ENCODE results near the gene NTM. TPM values are rescaled to one million over a fixed set of nuclear protein-coding genes. Genes with fewer than 3 reads are reported as not detected.

NTM gene
- total RNA-seq, 2 donors from 2014 or later = 1.7 to 3.6 TPM

DNA sequence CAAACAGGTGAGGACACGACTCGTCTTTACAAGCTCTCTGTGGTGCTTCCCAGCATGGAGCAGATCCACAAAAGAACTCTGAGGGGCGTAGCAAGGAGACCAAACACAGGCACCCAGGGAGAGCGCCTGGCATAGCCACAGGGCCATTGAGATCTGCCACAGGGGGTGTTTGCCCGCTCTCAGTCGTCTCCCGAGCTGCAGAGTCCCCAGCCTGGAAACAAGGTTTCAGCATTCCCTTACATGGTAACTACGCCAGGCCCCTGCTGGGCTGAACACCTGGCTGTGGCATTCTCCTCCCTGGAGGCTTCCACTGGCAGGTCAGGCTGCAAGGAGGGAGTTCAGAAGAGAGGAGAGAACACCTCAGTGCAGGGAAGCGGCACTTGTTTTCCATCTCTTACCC, 962.1 kb downstream of the NTM start:
- Mint-ChIP-seq H3K27ac (no peak overlapping the region), H3K27me3 (ENCODE audit: insufficient read depth) (peaks cover 33% of the 10 kb centered on the region), H3K36me3 (ENCODE audit: low read depth) (no peaks in the 10 kb centered on the region), H3K9me3 (no peaks in the 10 kb centered on the region), H3K4me3 (no peak overlapping the region), H3K4me1 (peaks cover 22% of the 10 kb centered on the region)
- no peaks in the 10 kb centered on the region for H3K9me3 ChIP-seq (ENCODE audit: control insufficient read depth, low read length)
- peaks cover 15% of the 10 kb centered on the region for H3K27me3 ChIP-seq (ENCODE audit: control insufficient read depth, insufficient read depth, low read length, poor library complexity, severe bottlenecking)
- no peak overlapping the region for H3K9ac ChIP-seq (ENCODE audit: extremely low read depth, low read length, poor library complexity, severe bottlenecking)
- DNase-seq = peak; percentile 75
- H3K4me3 ChIP-seq (ENCODE audit: low read length) = no peak overlapping the region
- H3K27ac ChIP-seq (ENCODE audit: low read depth, low read length) = no peak overlapping the region
- TF ChIP-seq CTCF (conservative IDR thresholded peaks at IDR 0.05) = no peak
- no peaks in the 10 kb centered on the region for H3K4me1 ChIP-seq (ENCODE audit: control insufficient read depth, insufficient read depth, low read length)
- WGBS, 2 experiments (ENCODE audit: insufficient coverage in 1 of 2, insufficient read length in 1 of 2) = 61 to 76% methylated on average over 8 to 9 of the region's 9 CpGs
- no peaks in the 10 kb centered on the region for H3K36me3 ChIP-seq (ENCODE audit: control insufficient read depth, insufficient read depth, low read length)

DNA sequence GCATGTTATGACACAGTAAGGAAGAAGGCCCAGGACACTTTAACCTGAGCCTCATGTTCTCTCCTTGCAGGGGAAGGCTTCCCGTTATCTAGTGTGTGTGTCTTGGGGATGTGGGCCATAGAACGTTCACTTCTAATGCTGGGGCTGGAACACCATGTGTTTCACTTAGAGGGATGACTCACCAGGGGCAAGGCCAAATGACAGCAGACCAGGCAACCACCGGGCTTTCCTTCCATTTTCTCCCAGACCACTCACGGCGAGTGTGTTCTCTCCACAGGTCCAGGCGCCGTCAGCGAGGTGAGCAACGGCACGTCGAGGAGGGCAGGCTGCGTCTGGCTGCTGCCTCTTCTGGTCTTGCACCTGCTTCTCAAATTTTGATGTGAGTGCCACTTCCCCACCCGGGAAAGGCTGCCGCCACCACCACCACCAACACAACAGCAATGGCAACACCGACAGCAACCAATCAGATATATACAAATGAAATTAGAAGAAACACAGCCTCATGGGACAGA, 964.4 kb downstream of the NTM start:
- no peak overlapping the region for H3K27ac Mint-ChIP-seq
- Histone ChIP-seq H3K9ac (ENCODE audit: extremely low read depth, low read length, poor library complexity, severe bottlenecking) (no peak overlapping the region), H3K4me3 (ENCODE audit: low read length) (no peak overlapping the region), H3K27ac (ENCODE audit: low read depth, low read length) (no peak overlapping the region), H3K27me3 (ENCODE audit: control insufficient read depth, insufficient read depth, low read length, poor library complexity, severe bottlenecking) (peaks cover 9% of the 10 kb centered on the region), H3K36me3 (ENCODE audit: control insufficient read depth, insufficient read depth, low read length) (no peaks in the 10 kb centered on the region), H3K9me3 (ENCODE audit: control insufficient read depth, low read length) (no peaks in the 10 kb centered on the region), H3K4me1 (ENCODE audit: control insufficient read depth, insufficient read depth, low read length) (no peaks in the 10 kb centered on the region)
- H3K36me3 Mint-ChIP-seq (ENCODE audit: low read depth) = no peaks in the 10 kb centered on the region
- H3K4me3 Mint-ChIP-seq = no peak overlapping the region
- TF ChIP-seq CTCF (conservative IDR thresholded peaks at IDR 0.05) = no peak
- H3K9me3 Mint-ChIP-seq = no peaks in the 10 kb centered on the region
- H3K27me3 Mint-ChIP-seq (ENCODE audit: insufficient read depth) = peaks cover 31% of the 10 kb centered on the region
- no peak for DNase-seq
- 89% methylated on average over 8 to 14 of the region's 15 CpGs for WGBS, 2 experiments (ENCODE audit: insufficient coverage in 1 of 2, insufficient read length in 1 of 2)
- H3K4me1 Mint-ChIP-seq = peaks cover 13% of the 10 kb centered on the region

DNA sequence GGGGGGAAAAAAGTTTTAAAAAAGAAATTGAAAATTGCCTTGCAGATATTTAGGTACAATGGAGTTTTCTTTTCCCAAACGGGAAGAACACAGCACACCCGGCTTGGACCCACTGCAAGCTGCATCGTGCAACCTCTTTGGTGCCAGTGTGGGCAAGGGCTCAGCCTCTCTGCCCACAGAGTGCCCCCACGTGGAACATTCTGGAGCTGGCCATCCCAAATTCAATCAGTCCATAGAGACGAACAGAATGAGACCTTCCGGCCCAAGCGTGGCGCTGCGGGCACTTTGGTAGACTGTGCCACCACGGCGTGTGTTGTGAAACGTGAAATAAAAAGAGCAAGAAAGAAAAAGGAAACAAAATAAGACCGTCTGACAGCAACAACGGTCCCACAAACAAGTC, 964.9 kb downstream of the NTM start:
- peaks cover 9% of the 10 kb centered on the region for H3K4me1 Mint-ChIP-seq
- WGBS, 2 experiments (ENCODE audit: insufficient coverage in 1 of 2, insufficient read length in 1 of 2) = 92 to 93% methylated on average over 6 to 14 of the region's 14 CpGs
- DNase-seq = no peak
- H3K9ac ChIP-seq (ENCODE audit: extremely low read depth, low read length, poor library complexity, severe bottlenecking) = no peak overlapping the region
- no peaks in the 10 kb centered on the region for H3K9me3 Mint-ChIP-seq
- H3K36me3 Mint-ChIP-seq (ENCODE audit: low read depth) = no peaks in the 10 kb centered on the region
- no peaks in the 10 kb centered on the region for H3K36me3 ChIP-seq (ENCODE audit: control insufficient read depth, insufficient read depth, low read length)
- H3K4me3 Mint-ChIP-seq = no peak overlapping the region
- H3K27me3 Mint-ChIP-seq (ENCODE audit: insufficient read depth) = peaks cover 27% of the 10 kb centered on the region
- H3K4me1 ChIP-seq (ENCODE audit: control insufficient read depth, insufficient read depth, low read length) = no peaks in the 10 kb centered on the region
- H3K27ac ChIP-seq (ENCODE audit: low read depth, low read length) = no peak overlapping the region
- H3K9me3 ChIP-seq (ENCODE audit: control insufficient read depth, low read length) = no peaks in the 10 kb centered on the region
- no peak overlapping the region for H3K27ac Mint-ChIP-seq
- no peak for TF ChIP-seq CTCF (conservative IDR thresholded peaks at IDR 0.05)
- no peak overlapping the region for H3K4me3 ChIP-seq (ENCODE audit: low read length)
- peaks cover 12% of the 10 kb centered on the region for H3K27me3 ChIP-seq (ENCODE audit: control insufficient read depth, insufficient read depth, low read length, poor library complexity, severe bottlenecking)
